ENCODE results near the gene LSAMP.

Gene LSAMP

DNA sequence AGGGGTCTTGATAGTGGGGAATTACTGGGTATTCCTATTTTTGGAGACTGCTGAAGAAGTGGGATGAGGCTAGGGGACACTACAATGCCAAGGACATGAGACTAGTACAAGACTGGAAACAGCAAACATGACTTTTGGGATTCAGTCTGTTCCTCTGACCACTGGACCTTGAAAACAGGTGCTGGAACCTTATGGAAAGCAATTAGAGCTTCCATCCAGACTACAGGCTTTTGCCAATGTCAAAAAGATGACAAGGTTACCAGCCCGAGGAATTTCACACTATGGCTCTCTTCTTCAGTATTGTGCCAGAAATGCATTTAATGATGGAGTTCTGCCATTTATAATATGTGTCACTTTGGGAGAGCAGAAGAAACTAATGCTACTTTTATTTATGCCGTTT lies 539.4 kb downstream of the LSAMP start:
- Histone ChIP-seq H3K9me3 (ENCODE audit: control insufficient read depth, insufficient read depth, low read length) (no peaks in the 10 kb centered on the region), H3K4me1 (ENCODE audit: insufficient read depth, low read length) (no peaks in the 10 kb centered on the region), H3K36me3 (ENCODE audit: insufficient read depth, low read length) (no peaks in the 10 kb centered on the region; the same call in 1 of the 2 replicates), H3K9ac (ENCODE audit: low read depth, low read length) (no peak overlapping the region)

GRCh38 chr3:115903843-115904242 lies 541.4 kb downstream of the LSAMP start:
- Histone ChIP-seq H3K36me3 (ENCODE audit: insufficient read depth, low read length) (no peaks in the 10 kb centered on the region; the same call in 1 of the 2 replicates), H3K9ac (ENCODE audit: low read depth, low read length) (no peak overlapping the region), H3K4me1 (ENCODE audit: insufficient read depth, low read length) (peaks cover under 1% of the 10 kb centered on the region; the same call in 1 of the 2 replicates), H3K9me3 (ENCODE audit: control insufficient read depth, insufficient read depth, low read length) (no peaks in the 10 kb centered on the region)

DNA sequence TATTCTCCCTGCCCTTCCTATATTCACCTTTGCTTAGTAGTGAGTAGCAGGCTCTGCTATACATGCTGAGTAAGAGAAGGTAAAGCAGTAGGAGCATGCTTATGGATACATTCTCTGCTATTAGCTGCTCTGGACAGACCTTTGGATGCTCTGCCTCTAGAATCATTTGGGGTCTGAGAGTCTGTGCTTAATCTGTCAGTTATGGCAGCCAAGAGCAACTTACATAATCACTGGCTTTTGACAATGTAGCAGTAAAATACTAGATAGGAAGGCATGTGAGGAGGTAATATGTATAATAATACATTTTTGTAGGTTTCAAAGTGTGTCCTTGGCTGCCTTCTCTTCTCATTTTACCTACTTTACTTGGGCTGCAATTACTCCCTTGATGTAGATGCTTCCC lies 544.3 kb downstream of the LSAMP start:
- H3K9ac ChIP-seq (ENCODE audit: low read depth, low read length), result no peak overlapping the region
- no peaks in the 10 kb centered on the region; the same call in 1 of the 2 replicates for H3K36me3 ChIP-seq (ENCODE audit: insufficient read depth, low read length)
- peaks cover 4% of the 10 kb centered on the region; the same call in 1 of the 2 replicates for H3K4me1 ChIP-seq (ENCODE audit: insufficient read depth, low read length)
- no peaks in the 10 kb centered on the region for H3K9me3 ChIP-seq (ENCODE audit: control insufficient read depth, insufficient read depth, low read length)

- Histone ChIP-seq H3K9me3 (ENCODE audit: control insufficient read depth, insufficient read depth, low read length) (no peaks in the 10 kb centered on the region), H3K4me1 (ENCODE audit: insufficient read depth, low read length) (peaks cover 7% of the 10 kb centered on the region; the same call in 1 of the 2 replicates), H3K36me3 (ENCODE audit: insufficient read depth, low read length) (no peaks in the 10 kb centered on the region), H3K9ac (ENCODE audit: low read depth, low read length) (no peak overlapping the region)
These were observed 545.8 kb downstream of the LSAMP start for GRCh38 chr3:115899535-115899934.

DNA sequence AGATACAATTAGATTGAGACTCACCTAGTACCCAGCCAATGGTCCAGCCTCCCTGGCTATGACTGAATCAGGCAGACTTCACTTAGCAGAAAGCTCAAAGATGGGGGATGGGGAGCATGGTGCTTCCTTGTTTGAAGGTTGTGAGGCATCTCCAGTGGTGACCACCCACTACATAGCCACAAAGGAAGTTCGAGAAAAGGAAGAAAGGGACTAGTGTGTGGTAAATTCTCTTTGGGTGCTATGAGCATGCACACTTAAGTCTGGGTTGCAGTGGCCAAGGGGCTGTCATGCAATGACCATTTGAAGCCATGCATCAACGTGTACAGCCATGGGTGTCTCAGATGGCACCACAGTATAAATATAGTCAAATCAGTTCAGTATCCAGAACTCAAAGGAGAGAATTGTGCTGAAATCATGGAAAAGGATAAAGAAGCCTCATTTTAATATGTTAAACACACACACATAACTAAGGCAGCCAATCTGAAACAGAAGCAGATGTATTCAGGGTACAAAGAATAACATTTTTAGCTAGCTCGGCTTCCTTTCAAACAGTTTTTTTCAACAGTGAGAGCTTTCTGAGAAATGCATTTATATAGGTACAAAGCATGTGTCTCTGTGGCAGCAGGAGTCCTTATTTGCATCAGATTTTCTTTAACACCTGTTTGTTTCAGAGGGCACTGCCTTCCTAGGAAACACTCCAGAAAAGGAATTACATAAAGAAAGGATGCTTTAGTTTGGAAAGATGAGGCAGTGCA lies 546.5 kb downstream of the LSAMP start:
- no peaks in the 10 kb centered on the region for H3K9me3 ChIP-seq (ENCODE audit: control insufficient read depth, insufficient read depth, low read length)

DNA sequence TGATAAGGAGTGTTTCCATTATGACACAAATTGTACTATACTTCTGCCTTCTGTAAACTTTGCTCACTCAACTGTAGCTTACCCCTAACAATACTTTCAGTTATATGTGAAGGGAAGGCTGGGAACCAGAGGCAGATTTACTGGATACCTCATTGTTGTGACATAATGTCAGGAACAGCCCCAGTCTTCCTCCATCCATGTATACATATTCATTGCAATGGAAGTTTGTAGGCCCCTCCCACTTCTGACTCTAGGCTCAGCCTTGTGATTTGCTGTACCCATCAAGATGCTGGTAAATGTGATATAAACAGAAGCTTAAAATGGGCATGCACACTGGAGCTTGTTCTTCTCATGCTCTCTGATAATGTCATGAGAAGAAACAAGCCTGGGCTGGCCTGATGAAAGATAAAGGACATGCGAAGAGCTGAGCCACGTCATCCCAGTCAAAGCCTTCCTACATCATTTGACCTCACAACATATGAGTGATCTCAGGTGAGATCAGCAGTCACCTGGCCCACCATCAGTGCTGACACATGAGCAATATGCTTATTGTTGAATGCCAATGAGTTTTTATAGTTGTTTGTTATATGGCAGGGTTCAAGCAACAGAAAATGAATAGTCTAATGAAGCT lies 554.2 kb downstream of the LSAMP start:
- Histone ChIP-seq H3K9me3 (ENCODE audit: control insufficient read depth, insufficient read depth, low read length) (no peaks in the 10 kb centered on the region), H3K36me3 (ENCODE audit: insufficient read depth, low read length) (no peaks in the 10 kb centered on the region), H3K9ac (ENCODE audit: low read depth, low read length) (no peak overlapping the region), H3K4me1 (ENCODE audit: insufficient read depth, low read length) (peaks cover 3% of the 10 kb centered on the region; the same call in 1 of the 2 replicates)

More for the DNA sequence above, 546.5 kb downstream of the LSAMP start:
- Histone ChIP-seq H3K9ac (ENCODE audit: low read depth, low read length) (no peak overlapping the region), H3K36me3 (ENCODE audit: insufficient read depth, low read length) (no peaks in the 10 kb centered on the region), H3K4me1 (ENCODE audit: insufficient read depth, low read length) (peaks cover 7% of the 10 kb centered on the region; the same call in 1 of the 2 replicates)

DNA sequence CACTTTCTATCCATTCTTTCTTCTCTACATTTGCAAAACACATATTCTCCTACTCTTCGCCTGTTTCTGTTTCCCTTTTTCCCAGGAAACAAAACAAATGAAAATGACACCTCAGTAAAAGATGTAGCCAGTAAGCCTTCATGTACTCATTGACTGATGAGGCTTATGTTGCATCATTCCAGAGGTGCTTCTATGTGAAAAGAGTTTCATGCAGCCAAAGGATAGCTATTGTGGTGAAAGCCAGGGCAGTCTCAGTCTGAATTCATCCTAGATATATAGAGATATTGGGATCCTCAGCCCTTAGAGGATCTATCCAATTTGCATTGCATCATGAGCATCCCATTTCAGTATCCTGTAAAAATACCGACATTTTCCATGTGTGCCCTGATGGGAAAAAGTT lies 554.7 kb downstream of the LSAMP start:
- H3K36me3 ChIP-seq (ENCODE audit: insufficient read depth, low read length), result no peaks in the 10 kb centered on the region
- H3K4me1 ChIP-seq (ENCODE audit: insufficient read depth, low read length), result peaks cover 3% of the 10 kb centered on the region; the same call in 1 of the 2 replicates
- H3K9ac ChIP-seq (ENCODE audit: low read depth, low read length), result no peak overlapping the region
- H3K9me3 ChIP-seq (ENCODE audit: control insufficient read depth, insufficient read depth, low read length), result no peaks in the 10 kb centered on the region

DNA sequence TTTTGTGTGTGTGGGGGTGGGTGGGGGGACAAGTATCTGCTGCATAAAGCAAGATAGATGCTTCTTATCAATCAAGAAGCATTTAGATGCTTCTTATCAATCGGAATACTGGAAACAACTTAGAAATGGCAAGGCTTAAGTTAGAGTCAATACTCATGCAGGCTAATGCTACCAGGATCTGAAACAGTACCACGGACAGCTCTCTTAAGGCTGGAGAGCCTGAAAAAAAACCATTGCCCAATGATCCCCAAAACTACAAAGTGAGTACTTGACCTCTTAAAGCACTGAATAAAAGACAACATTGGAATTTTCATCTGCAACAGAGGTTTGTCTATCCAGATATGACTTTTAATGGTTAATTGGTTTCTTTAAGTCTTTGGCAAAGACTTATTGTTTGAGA lies 559.7 kb downstream of the LSAMP start:
- no peaks in the 10 kb centered on the region; the same call in 1 of the 2 replicates for H3K4me1 ChIP-seq (ENCODE audit: insufficient read depth, low read length)
- no peak overlapping the region for H3K9ac ChIP-seq (ENCODE audit: low read depth, low read length)
- no peaks in the 10 kb centered on the region for H3K9me3 ChIP-seq (ENCODE audit: control insufficient read depth, insufficient read depth, low read length)
- H3K36me3 ChIP-seq (ENCODE audit: insufficient read depth, low read length), result no peaks in the 10 kb centered on the region

DNA sequence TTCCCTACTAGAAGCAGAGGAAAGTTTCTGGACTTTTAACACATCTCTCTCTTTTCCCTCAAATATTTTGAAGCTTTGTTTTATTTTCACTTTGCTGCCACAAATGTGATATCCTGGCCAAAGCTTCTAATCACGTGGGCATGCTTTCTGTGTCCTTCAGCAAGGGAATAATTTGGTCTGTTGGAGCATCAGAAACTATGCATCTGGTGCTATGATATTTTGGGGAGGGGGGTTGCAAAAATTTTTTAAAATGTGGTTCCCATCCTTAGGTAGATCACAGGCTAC lies 567.7 kb downstream of the LSAMP start:
- H3K9ac ChIP-seq (ENCODE audit: low read depth, low read length), result no peak overlapping the region
- no peaks in the 10 kb centered on the region for H3K36me3 ChIP-seq (ENCODE audit: insufficient read depth, low read length)
- H3K9me3 ChIP-seq (ENCODE audit: control insufficient read depth, insufficient read depth, low read length), result no peaks in the 10 kb centered on the region
- H3K4me1 ChIP-seq (ENCODE audit: insufficient read depth, low read length), result peaks cover 4% of the 10 kb centered on the region; the same call in 1 of the 2 replicates

- Histone ChIP-seq H3K9ac (ENCODE audit: low read depth, low read length) (no peak overlapping the region), H3K9me3 (ENCODE audit: control insufficient read depth, insufficient read depth, low read length) (no peaks in the 10 kb centered on the region), H3K36me3 (ENCODE audit: insufficient read depth, low read length) (no peaks in the 10 kb centered on the region), H3K4me1 (ENCODE audit: insufficient read depth, low read length) (peaks cover 4% of the 10 kb centered on the region; the same call in 1 of the 2 replicates)
These were observed 568.2 kb downstream of the LSAMP start for GRCh38 chr3:115876876-115877614.

- Histone ChIP-seq H3K4me1 (ENCODE audit: insufficient read depth, low read length) (peaks cover 4% of the 10 kb centered on the region; the same call in 1 of the 2 replicates), H3K36me3 (ENCODE audit: insufficient read depth, low read length) (no peaks in the 10 kb centered on the region), H3K9me3 (ENCODE audit: control insufficient read depth, insufficient read depth, low read length) (no peaks in the 10 kb centered on the region), H3K9ac (ENCODE audit: low read depth, low read length) (no peak overlapping the region)
These were observed 569.8 kb downstream of the LSAMP start for GRCh38 chr3:115875460-115875859.

- Histone ChIP-seq H3K4me1 (ENCODE audit: insufficient read depth, low read length) (peaks cover 4% of the 10 kb centered on the region; the same call in 1 of the 2 replicates), H3K9me3 (ENCODE audit: control insufficient read depth, insufficient read depth, low read length) (no peaks in the 10 kb centered on the region), H3K9ac (ENCODE audit: low read depth, low read length) (no peak overlapping the region), H3K36me3 (ENCODE audit: insufficient read depth, low read length) (no peaks in the 10 kb centered on the region)
These were observed 573.6 kb downstream of the LSAMP start for GRCh38 chr3:115871735-115872134.

- Histone ChIP-seq H3K9me3 (ENCODE audit: control insufficient read depth, insufficient read depth, low read length) (no peaks in the 10 kb centered on the region), H3K36me3 (ENCODE audit: insufficient read depth, low read length) (no peaks in the 10 kb centered on the region), H3K4me1 (ENCODE audit: insufficient read depth, low read length) (peaks cover 19% of the 10 kb centered on the region), H3K9ac (ENCODE audit: low read depth, low read length) (no peak overlapping the region)
These were observed 580.4 kb downstream of the LSAMP start for GRCh38 chr3:115864911-115865310.

DNA sequence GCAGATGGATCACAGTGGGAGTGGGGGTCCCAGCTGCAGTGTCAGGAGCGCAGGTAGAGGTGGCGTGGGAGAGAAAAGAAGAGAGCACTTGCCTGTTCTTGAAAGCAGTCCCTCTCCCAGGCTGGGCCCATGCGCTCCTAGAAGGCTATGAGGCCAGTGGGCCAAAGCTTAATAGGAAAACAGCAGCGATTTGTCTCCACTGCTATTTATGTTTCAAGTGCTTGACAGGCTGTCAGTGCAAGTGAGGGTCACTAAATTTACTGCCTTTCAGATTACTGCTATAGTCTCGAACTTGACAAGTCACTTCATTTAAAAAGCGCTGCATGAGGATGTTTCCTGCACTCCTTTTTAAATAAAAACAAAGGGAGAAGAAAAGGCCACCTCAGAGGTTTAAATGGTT lies 582.4 kb downstream of the LSAMP start:
- peaks cover 36% of the 10 kb centered on the region for H3K4me1 ChIP-seq (ENCODE audit: insufficient read depth, low read length)

More for the DNA sequence above, 582.4 kb downstream of the LSAMP start:
- Histone ChIP-seq H3K9me3 (ENCODE audit: control insufficient read depth, insufficient read depth, low read length) (no peaks in the 10 kb centered on the region), H3K36me3 (ENCODE audit: insufficient read depth, low read length) (no peaks in the 10 kb centered on the region), H3K9ac (ENCODE audit: low read depth, low read length) (no peak overlapping the region)

Measured in ES-I3 (cell line).